Epithelial cell of proximal tubule (primary cell): ENCODE measurements around the gene ZPR1. TPM values are rescaled to one million over a fixed set of nuclear protein-coding genes. Genes with fewer than 3 reads are reported as not detected.
A peak's percentile ranks its signal among the peaks of the same experiment; 100 is the strongest.

Experiments used
- DNase-seq: peaks from one replicate; pipeline ENCODE4 v3.0.0-alpha.2; 2011; ENCODE audit warnings: low read depth
- H3K4me3 ChIP-seq: 2 replicates; pipeline ENCODE4 v1.5.1; 2011; ENCODE audit warnings: low read depth, mild to moderate bottlenecking, low read length
- total RNA-seq: library from RNA; depleted of rRNA; stranded (reverse); fragments of >200 nt; gene quantifications from 2 replicates; pipeline ENCODE4 v1.2.3, GENCODE V29; 2015
- TF ChIP-seq, protein P1 (sequence below): conservative IDR thresholded peaks from 2 replicates; pipeline ENCODE4 v1.5.1; 2012; ENCODE audit warnings: low read depth, mild to moderate bottlenecking, low read length

Gene ZPR1
- total RNA-seq, 1 donor from 2014 or later, result 39.4 TPM

- H3K4me3 ChIP-seq, result peak overlapping the region; percentile 89
- TF ChIP-seq, protein P1, sequence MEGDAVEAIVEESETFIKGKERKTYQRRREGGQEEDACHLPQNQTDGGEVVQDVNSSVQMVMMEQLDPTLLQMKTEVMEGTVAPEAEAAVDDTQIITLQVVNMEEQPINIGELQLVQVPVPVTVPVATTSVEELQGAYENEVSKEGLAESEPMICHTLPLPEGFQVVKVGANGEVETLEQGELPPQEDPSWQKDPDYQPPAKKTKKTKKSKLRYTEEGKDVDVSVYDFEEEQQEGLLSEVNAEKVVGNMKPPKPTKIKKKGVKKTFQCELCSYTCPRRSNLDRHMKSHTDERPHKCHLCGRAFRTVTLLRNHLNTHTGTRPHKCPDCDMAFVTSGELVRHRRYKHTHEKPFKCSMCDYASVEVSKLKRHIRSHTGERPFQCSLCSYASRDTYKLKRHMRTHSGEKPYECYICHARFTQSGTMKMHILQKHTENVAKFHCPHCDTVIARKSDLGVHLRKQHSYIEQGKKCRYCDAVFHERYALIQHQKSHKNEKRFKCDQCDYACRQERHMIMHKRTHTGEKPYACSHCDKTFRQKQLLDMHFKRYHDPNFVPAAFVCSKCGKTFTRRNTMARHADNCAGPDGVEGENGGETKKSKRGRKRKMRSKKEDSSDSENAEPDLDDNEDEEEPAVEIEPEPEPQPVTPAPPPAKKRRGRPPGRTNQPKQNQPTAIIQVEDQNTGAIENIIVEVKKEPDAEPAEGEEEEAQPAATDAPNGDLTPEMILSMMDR, result no peak
- DNase-seq, result no peak
Observed at GRCh38 chr11:116786966-116787365, 857 bp downstream of the ZPR1 start.

GRCh38 chr11:116786326-116786725 is 1.5 kb downstream of the ZPR1 start:
- H3K4me3 ChIP-seq, result no peak overlapping the region
- TF ChIP-seq, protein P1, result no peak
- no peak for DNase-seq

- TF ChIP-seq, protein P1, result no peak
- DNase-seq, result no peak
- H3K4me3 ChIP-seq, result no peak overlapping the region
Observed at GRCh38 chr11:116782728-116783127, 5.1 kb downstream of the ZPR1 start.

DNA sequence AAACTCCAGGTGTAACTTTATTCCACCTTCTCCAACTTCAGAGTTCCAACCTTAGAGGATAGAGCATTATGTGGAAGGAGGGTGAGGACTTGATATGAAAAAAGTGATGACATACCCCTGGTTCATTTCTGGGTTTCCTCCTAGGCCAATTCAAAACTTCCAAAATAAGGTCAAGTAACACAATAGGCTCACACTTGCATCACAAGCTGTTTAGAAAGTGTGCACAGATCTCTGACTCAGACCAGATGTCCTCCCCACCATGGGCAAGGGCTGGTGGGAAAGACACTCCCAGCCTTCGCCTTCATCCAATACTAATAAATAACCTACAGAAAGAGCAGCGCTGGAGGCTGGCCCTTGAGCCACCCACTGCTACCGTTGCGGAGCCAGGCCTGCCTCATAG is 9.3 kb downstream of the ZPR1 start:
- H3K4me3 ChIP-seq, result no peak overlapping the region
- TF ChIP-seq, protein P1, result no peak
- DNase-seq, result no peak

- TF ChIP-seq, protein P1, result no peak
- H3K4me3 ChIP-seq, result no peak overlapping the region
- DNase-seq, result no peak
Observed at GRCh38 chr11:116777056-116777455, 10.8 kb downstream of the ZPR1 start.

DNA sequence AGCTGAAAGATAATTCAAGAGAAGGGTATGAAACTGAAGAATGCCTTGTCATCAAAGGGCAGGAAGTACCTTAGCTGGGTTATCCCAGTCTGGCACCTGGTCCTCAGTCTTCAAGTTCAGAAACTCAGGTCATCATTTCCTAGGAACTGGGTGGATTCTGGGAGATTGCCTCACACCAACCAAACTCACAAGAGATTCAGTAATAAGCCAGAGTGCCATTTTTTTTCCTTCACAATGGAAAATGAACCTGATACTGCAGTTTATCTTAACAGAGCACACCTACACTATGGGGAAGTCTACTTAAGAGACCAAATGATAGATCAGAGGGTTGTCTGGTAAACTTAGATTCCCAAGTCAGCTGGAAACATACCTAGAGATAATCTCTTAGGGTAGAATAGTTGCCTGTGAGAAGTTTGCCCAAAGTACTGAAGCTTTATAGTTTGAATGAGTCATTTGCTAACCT is 11.3 kb downstream of the ZPR1 start:
- DNase-seq, result no peak
- H3K4me3 ChIP-seq, result no peak overlapping the region
- TF ChIP-seq, protein P1, result no peak

GRCh38 chr11:116775975-116776374 is 11.8 kb downstream of the ZPR1 start:
- no peak for DNase-seq
- TF ChIP-seq, protein P1, result no peak

More at GRCh38 chr11:116775975-116776374, 11.8 kb downstream of the ZPR1 start:
- no peak overlapping the region for H3K4me3 ChIP-seq
